Fibroblast of mammary gland (primary cell): ENCODE results near the gene GUCD1.

Experiments
- DNase-seq: peaks from one replicate; pipeline ENCODE4 v3.0.0-alpha.2; 2010; ENCODE audit warnings: low read depth
- H3K4me3 ChIP-seq: 2 replicates; pipeline ENCODE4 v1.5.1; 2011; ENCODE audit warnings: low read depth, mild to moderate bottlenecking, low read length, moderate library complexity; ENCODE audit not compliant: control insufficient read depth
- TF ChIP-seq, protein P1 (sequence below): conservative IDR thresholded peaks from 2 replicates; pipeline ENCODE4 v1.5.1; 2011; ENCODE audit warnings: low read depth, low read length, inconsistent platforms; ENCODE audit not compliant: control insufficient read depth, insufficient read depth

GUCD1 gene

DNA sequence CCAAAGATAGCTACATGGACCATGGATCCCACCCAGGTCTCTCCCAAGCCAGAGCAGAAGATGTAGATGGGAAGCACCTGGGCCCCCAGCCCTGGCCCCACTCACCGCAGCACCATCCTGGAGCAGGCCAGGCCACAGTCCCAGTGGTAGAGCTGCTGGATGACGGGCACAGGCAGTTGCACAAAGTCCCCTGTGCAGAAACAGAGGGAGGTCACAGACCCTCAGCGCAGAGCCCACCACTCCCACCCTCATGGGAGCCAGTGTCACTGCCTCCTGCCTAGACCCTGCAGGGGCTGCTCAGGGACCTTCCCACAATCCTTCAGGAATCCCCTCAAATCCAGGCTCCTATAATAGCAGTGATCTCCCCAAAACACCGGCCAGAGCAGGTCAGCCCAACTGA lies 6.1 kb downstream of the GUCD1 start:
- DNase-seq = no peak
- TF ChIP-seq, protein P1, sequence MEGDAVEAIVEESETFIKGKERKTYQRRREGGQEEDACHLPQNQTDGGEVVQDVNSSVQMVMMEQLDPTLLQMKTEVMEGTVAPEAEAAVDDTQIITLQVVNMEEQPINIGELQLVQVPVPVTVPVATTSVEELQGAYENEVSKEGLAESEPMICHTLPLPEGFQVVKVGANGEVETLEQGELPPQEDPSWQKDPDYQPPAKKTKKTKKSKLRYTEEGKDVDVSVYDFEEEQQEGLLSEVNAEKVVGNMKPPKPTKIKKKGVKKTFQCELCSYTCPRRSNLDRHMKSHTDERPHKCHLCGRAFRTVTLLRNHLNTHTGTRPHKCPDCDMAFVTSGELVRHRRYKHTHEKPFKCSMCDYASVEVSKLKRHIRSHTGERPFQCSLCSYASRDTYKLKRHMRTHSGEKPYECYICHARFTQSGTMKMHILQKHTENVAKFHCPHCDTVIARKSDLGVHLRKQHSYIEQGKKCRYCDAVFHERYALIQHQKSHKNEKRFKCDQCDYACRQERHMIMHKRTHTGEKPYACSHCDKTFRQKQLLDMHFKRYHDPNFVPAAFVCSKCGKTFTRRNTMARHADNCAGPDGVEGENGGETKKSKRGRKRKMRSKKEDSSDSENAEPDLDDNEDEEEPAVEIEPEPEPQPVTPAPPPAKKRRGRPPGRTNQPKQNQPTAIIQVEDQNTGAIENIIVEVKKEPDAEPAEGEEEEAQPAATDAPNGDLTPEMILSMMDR = no peak

DNA sequence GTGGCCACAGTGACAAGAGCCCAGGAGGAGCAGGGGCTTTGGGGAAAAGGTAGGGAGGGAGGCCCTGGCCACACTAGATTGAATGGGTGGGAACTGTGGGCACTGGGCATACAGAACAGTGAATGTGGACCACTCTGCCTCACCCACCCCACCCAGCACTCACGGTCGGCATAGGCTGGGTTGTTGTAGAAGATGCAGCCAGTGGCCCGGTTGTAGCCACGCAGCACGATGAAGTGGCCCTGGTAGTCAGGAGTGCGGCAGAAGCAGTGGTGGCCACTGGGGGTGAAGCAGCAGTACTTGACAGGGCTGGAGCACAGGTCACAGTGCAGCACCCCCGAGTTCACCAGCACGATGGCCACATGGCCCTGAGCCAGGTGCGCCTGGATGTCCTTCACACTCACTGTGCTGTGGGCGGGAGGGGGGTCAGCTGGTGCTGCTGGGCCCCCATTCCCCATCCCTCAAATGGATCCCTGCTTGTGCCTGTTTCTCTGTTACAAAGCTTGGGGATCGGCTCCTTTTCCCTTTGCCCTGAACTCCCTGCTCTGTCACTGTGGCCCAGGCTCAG lies 11.2 kb downstream of the GUCD1 start:
- H3K4me3 ChIP-seq = no peak overlapping the region
- no peak for DNase-seq
- TF ChIP-seq, protein P1 = no peak

More for the DNA sequence above, 6.1 kb downstream of the GUCD1 start:
- H3K4me3 ChIP-seq = no peak overlapping the region

DNA sequence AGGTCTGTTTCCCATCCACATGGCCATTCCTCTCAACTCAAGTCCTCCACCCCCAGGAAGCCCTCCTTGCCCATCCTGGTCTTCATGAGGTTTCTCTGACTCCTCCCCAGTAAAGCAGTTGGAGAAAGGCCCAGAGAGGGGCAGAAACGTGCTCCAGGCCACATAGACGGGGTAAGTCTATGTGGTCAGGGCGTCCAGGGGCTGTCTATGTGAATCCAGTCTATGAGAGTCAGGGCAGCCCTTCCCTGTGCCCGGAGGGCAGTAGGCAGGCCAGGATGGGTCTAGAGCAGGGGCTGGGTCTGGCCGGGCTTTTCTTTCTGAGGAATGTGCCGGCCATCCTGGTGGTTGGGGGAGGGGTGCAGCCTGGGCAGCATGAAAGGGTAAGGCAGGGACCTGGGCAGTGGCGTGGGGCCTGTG lies 11.7 kb downstream of the GUCD1 start:
- no peak overlapping the region for H3K4me3 ChIP-seq
- TF ChIP-seq, protein P1 = no peak
- no peak for DNase-seq

DNA sequence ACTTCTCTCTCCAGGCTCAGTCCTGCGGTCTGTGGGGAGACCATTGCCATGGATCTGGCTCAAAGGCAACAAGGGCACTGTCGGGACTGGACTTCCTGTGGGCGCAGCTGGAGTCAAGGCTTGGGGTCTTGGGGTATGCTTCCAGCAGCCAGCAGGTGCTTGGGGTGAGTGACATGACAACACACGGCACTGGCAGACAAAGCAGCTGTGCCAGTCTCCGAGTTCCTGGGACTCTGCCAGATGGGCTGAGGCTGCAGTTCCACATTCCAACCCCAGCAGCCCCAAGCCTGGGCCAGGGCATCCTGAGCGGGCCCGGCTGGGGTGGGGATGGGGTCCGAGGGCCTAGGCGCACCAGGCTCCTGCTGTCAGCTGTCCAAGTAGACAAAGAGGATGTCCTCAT lies 12.3 kb downstream of the GUCD1 start:
- no peak for DNase-seq
- TF ChIP-seq, protein P1 = no peak
- H3K4me3 ChIP-seq = no peak overlapping the region

DNA sequence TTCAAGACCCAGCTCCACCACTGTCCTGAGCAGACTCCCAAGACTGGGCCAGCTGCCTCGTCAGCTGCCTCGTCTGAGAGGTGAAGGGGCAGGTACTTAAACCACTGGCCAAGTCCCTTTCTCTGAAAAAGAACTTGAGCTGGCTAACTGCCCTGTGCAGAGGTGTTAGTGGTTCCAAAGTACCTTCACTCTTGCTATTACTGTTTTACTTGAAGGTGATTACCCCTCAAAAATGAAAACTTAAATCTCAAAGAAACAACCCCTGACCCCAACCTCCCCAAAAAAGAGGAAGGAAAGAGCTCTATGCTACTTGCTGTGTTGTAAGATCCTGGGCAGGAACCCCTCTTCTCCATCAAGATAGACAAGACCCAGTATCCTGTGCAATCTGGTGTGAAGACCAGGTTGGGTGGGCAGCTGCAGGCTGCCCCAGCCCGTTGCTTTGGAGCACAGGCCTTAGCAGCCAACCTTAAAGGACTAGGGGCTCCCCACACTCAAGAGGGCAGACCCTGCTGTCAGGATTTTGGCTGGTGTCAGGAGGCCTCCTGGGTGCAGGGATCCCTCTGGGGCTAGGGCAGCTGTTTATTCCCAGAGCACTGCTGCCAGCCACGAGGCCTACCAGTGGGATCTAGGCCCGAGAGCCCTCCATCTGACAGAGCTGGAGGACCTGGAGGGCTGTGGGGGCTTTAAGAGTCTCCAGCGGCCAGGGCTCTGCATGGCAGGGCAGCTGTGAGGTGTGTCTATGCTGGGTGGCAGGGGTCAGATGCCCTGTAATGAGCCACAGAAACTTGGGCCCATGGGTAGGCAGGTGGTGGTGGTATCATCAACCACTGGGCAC lies 13.0 kb downstream of the GUCD1 start:
- no peak overlapping the region for H3K4me3 ChIP-seq
- no peak for DNase-seq
- TF ChIP-seq, protein P1 = no peak

DNA sequence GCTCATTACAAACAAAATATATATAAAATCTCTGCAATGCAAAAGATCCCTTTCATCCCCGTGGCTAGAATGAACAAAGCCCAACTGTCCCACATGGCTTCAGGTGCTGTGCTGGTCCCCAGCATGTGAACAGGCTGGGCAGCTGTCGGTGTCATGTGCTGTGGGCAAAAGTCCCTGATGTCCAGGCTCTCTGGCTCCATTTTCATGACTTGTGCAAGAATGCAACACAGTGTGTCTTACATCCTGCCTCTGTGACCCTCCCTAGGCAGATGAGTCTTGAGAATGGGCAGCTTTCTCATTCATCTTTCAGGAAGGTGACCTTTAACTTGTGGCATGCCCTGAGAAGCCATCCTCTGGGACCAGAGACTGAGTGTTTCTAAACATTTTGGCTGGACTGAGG lies 14.5 kb downstream of the GUCD1 start:
- H3K4me3 ChIP-seq = no peak overlapping the region
- TF ChIP-seq, protein P1 = no peak
- DNase-seq = no peak
